ENCODE measurements around the gene FAM161B.

GRCh38 chr14:73955674-73956073, 5.8 kb upstream of the FAM161B start:
- TF ChIP-seq MXI1 (IDR thresholded peaks at IDR 0.05; ENCODE audit: low read depth, low read length) (no peak), CTCF (IDR thresholded peaks at IDR 0.05) (no peak), JUND (IDR thresholded peaks at IDR 0.05) (no peak), YY1 (IDR thresholded peaks at IDR 0.05; ENCODE audit: low read depth) (no peak), POLR2AphosphoS5 (IDR thresholded peaks at IDR 0.05; ENCODE audit: low read depth, low read length) (no peak), RAD21 (IDR thresholded peaks at IDR 0.05; ENCODE audit: low read length) (no peak), FOXM1 (IDR thresholded peaks at IDR 0.05; ENCODE audit: low read depth) (no peak)

Data from SK-N-SH (cell line).